GM19099 (cell line): Measurements from ENCODE around the gene TACSTD2.

Experiments
- POLR2A ChIP-seq: IDR thresholded peaks from 3 replicates; pipeline ENCODE4 v1.6.1; 2011; ENCODE audit warnings: low read depth; ENCODE audit not compliant: insufficient read length; ENCODE audit errors: extremely low read depth

Gene TACSTD2

GRCh38 chr1:58539553-58539952 lies 37.5 kb downstream of the TACSTD2 start:
- TF ChIP-seq POLR2A: no peak

- no peak for TF ChIP-seq POLR2A
These were observed 38.2 kb downstream of the TACSTD2 start for GRCh38 chr1:58538821-58539220.

GRCh38 chr1:58529284-58529683 lies 47.8 kb downstream of the TACSTD2 start:
- TF ChIP-seq POLR2A: no peak

GRCh38 chr1:58528518-58528917 lies 48.5 kb downstream of the TACSTD2 start:
- TF ChIP-seq POLR2A: no peak
